Keratinocyte (primary cell): ENCODE measurements around the gene HLA-DQB1.

Source experiments
- CTCF ChIP-seq, 3 experiments: IDR thresholded peaks in 1 of 3; conservative IDR thresholded peaks in 1 of 3; optimal IDR thresholded peaks in 1 of 3; 2 replicates in 2 of 3; 3 replicates in 1 of 3; pipeline versions ENCODE3 to v1.5.1; 2011; ENCODE audit warnings: low read length in 3 of 3, mild to moderate bottlenecking in 3 of 3, moderate library complexity in 2 of 3, control low read depth in 1 of 3, inconsistent platforms in 1 of 3; ENCODE audit not compliant: insufficient read depth in 2 of 3; ENCODE audit errors: extremely low read depth in 1 of 3
- EZH2 ChIP-seq: IDR thresholded peaks from one replicate; pipeline ENCODE4 v1.6.1; 2012; ENCODE audit warnings: inconsistent platforms, mild to moderate bottlenecking, low read length, moderate library complexity

- TF ChIP-seq CTCF (optimal IDR thresholded peaks at IDR 0.05 in 1 of 3, IDR thresholded peaks at IDR 0.05 in 1 of 3, conservative IDR thresholded peaks at IDR 0.05 in 1 of 3; ENCODE audit: extremely low read depth in 1 of 3, insufficient read depth in 2 of 3, low read length in 3 of 3) (no peak), EZH2 (no peak)
Measured at GRCh38 chr6:32664827-32665362, 1.6 kb downstream of the HLA-DQB1 start.
